Raji (cell line): Measurements from ENCODE around the gene TLCD3A.

Source experiments
- POLR2A ChIP-seq: IDR thresholded peaks from 2 replicates; pipeline ENCODE4 v1.6.1; 2011; ENCODE audit warnings: low read depth, low read length, control low read depth; ENCODE audit not compliant: insufficient read depth

Gene TLCD3A

DNA sequence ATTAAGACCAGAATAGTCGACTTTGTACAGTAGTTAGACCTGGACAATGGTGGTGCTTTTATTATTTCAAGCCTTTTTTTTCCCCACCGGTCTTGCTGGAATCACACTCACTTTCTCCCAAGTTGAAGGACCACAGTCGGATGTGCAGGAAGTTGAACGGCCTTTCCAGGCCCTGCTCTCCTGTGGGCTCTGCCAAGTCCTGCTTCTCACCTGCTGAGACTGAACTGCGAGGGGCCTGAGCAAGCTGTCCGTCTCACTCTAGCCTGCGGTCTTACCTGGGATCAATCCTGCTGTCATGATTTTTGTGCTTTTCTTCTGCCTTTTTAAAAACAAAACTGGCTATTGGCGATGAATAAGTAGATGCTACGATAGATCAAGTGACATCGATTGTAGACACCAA, 1.3 kb downstream of the TLCD3A start:
- no peak for TF ChIP-seq POLR2A

DNA sequence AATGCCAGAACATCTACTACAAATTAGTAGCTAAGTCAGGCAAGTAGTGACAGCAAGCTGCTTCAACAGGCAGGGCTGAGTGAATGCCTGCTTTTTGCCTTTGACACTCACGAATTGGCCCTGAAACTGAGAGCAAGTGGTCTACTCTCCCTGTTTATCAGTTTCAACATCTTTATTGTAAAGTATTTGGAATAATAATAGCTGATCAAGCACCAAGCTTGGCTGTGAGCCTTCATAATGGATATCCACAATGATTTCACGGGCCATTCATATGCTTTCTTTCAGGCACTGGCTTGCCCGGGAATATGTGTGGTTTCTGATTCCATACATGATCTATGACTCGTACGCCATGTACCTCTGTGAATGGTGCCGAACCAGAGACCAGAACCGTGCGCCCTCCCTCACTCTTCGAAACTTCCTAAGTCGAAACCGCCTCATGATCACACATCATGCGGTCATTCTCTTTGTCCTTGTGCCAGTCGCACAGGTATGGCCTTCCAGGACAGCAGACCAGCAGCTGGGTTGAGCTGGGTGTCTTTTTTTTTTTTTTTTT, 5.2 kb downstream of the TLCD3A start:
- no peak for TF ChIP-seq POLR2A

DNA sequence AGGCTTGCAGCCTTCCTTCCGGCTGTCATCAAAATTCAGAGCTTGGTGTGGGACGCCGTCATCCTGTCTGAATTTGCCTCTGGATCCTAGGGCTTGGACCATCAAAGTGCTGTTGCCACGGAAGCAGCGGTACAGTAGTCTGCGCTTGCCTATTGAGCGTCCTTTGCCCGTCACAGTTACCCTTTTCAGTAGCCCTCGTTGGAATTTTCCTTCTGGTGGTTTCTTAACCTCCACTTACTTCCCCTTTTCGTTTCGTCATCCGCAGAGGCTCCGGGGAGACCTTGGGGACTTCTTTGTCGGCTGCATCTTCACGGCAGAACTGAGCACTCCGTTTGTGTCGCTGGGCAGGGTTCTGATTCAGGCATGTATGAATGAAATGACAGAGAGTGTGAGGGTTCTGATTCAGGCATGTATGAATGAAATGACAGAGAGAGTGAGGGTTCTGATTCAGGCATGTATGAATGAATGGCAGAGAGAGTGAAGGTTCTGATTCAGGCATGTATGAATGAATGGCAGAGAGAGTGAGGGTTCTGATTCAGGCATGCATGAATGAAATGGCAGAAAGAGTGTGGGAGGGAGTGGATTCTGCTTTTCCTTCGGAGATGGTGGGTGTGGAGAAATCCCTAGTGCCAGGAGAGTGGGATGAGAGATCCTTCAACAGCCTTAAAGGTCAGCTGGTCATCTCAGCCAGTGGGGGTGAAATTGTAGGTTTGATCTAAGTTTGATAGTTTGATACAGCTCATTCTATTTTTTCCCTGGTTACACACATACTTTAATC, 8.0 kb downstream of the TLCD3A start:
- TF ChIP-seq POLR2A = no peak

DNA sequence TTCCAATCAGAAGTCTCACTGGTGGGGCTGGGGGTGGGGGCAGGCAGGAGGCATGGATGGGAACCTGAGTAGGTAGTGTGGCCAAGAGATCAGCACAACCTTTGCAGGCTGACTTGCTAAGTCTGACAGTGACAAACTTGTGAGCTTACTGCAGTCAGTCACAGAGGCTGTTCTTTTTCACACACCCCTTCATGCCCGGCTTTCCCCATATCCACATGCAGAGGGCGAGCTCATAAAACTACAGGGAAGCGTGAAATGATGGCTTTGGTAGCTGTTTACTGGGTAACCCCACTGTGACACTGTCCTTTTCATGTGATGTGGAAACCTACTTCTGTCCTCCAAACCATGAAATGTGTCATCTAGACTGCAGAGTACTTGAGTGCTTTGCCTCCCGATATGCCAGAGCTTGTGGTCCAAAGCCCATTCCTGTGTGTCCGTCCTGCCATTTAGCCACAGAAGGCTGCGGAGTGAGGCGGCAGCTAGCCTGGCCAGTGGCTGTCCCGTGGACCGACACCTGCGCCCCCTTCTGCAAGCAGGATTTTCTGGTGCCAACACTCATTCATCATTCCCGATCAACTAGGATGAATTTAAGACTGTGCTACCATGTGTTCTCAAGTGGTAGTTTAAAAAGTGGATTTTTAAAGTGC, 9.9 kb downstream of the TLCD3A start:
- TF ChIP-seq POLR2A = 0 out of 2 replicates have a peak, but pooled peaks have one; percentile 16

DNA sequence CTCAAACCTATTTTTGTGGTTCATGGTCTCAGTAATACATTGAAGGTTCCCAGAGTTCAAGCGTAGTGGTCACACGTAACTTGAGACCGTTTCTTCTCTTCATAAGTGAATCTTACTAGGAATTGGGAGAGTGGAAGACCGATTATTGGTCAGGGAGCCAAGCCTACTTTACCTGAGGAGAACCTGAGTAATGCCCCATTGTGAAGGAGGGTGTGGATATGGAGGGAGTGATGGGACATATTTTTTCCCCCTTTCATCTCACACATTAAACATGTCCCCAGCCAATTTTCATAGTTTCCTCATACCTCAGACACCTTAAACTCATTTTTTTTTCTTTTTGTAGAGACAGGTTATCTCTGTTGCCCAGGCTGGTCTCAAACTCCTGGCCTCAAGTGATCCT, 10.7 kb downstream of the TLCD3A start:
- TF ChIP-seq POLR2A = no peak

- TF ChIP-seq POLR2A = no peak
These were observed 12.5 kb downstream of the TLCD3A start for GRCh38 chr17:744937-745336.

- TF ChIP-seq POLR2A = no peak
These were observed 13.0 kb downstream of the TLCD3A start for GRCh38 chr17:745406-745805.

GRCh38 chr17:746181-746580, 13.8 kb downstream of the TLCD3A start:
- TF ChIP-seq POLR2A = no peak

DNA sequence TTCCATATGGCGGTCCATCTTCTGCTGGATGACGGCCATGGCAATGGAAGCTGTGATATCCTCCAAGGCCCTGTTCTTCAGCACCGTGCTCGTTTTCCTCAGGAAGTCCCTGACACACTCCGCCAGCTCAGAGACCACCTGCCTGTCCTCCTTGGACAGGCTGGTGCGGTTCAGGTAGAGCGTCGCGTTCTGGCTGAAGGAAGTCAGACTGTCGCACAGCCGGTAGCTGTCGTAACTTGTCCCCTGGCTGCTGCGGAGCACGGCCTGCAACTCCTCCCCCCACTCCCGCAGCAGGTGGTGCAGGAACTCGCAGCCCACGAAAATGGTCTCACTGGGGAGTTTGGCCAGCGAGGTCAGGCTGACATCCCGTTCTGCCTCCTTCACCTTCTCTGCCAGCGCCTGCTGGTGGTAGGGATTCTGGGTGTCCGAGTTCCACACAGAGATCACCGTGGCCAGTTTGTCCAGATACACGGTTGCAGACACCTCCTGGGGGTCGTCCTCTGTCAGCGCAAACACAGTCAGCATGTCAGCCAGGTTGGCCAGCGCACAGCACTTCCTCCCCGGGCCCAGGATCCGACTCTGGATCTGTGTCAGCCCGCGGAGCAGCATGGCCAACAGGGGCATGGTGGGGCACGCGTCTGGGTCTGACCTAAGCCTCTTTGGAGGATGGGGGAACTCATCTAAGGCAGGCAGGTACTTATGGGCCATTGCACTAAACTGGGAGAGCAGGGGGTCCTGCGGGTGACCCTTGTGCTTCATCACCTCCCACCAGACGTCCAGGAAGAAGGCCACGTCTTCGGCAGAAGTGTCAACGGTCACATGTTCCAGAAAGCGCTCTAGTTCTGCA, 14.6 kb downstream of the TLCD3A start:
- no peak for TF ChIP-seq POLR2A

GRCh38 chr17:750431-751037, 18.1 kb downstream of the TLCD3A start:
- TF ChIP-seq POLR2A = no peak

- no peak for TF ChIP-seq POLR2A
These were observed 19.0 kb downstream of the TLCD3A start for GRCh38 chr17:751269-752001.

- peak; percentile 92 for TF ChIP-seq POLR2A
These were observed 19.7 kb downstream of the TLCD3A start, which contains the start of gene GEMIN4 for GRCh38 chr17:752002-752619. Gene GEMIN4, minus strand, starts transcription at chr17:752264. Its CDS starts 122 bp downstream, at chr17:752142.

GRCh38 chr17:752620-753219, 20.3 kb downstream of the TLCD3A start:
- no peak for TF ChIP-seq POLR2A
